Measurements from ENCODE around the gene CLIP2.
"Not testable (repeated sequence)": the region's sequence is repeated elsewhere in the genome, so short reads cannot be mapped to it uniquely, and the experiment has no call there.

CLIP2 gene

DNA sequence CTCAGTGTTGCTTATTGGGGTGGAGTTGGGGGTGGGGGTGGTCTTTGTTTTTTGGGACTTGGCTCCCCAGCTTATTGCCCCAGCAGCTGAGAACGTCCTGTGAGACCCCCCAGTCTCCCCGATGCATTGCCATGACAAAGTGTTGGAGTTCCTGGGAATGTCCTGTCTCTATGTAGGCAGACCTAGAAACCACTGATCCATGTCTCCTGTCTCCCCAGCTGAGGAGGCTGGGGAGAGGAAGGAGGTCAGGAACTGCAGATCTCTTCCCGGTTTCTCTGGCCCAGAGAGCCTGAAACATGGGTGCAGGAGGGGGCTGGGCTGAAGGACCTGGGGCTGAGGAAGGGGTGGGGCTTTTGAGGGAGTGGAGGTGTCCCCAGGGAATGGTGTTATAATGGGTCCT, 84.3 kb downstream of the CLIP2 start:
- H3K4me1 ChIP-seq (ENCODE audit: insufficient read depth, poor library complexity, severe bottlenecking), result no peaks in the 10 kb centered on the region
- TF ChIP-seq, protein P1, sequence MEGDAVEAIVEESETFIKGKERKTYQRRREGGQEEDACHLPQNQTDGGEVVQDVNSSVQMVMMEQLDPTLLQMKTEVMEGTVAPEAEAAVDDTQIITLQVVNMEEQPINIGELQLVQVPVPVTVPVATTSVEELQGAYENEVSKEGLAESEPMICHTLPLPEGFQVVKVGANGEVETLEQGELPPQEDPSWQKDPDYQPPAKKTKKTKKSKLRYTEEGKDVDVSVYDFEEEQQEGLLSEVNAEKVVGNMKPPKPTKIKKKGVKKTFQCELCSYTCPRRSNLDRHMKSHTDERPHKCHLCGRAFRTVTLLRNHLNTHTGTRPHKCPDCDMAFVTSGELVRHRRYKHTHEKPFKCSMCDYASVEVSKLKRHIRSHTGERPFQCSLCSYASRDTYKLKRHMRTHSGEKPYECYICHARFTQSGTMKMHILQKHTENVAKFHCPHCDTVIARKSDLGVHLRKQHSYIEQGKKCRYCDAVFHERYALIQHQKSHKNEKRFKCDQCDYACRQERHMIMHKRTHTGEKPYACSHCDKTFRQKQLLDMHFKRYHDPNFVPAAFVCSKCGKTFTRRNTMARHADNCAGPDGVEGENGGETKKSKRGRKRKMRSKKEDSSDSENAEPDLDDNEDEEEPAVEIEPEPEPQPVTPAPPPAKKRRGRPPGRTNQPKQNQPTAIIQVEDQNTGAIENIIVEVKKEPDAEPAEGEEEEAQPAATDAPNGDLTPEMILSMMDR (IDR thresholded peaks at IDR 0.05; ENCODE audit: poor library complexity, severe bottlenecking), result no peak
- no peak for ATAC-seq (ENCODE audit: low read depth)
- H3K27ac ChIP-seq (ENCODE audit: poor library complexity, severe bottlenecking), result no peak overlapping the region
- H3K36me3 ChIP-seq (ENCODE audit: low read depth), result no peaks in the 10 kb centered on the region; the same call in 1 of the 2 replicates
- H3K9me3 ChIP-seq (ENCODE audit: severe bottlenecking), result no peaks in the 10 kb centered on the region
- DNase-seq (ENCODE audit: low spot score), result no peak
- H3K4me3 ChIP-seq (ENCODE audit: severe bottlenecking), result no peak overlapping the region
- H3K27me3 ChIP-seq (ENCODE audit: insufficient read depth, poor library complexity, severe bottlenecking), result no peaks in the 10 kb centered on the region

DNA sequence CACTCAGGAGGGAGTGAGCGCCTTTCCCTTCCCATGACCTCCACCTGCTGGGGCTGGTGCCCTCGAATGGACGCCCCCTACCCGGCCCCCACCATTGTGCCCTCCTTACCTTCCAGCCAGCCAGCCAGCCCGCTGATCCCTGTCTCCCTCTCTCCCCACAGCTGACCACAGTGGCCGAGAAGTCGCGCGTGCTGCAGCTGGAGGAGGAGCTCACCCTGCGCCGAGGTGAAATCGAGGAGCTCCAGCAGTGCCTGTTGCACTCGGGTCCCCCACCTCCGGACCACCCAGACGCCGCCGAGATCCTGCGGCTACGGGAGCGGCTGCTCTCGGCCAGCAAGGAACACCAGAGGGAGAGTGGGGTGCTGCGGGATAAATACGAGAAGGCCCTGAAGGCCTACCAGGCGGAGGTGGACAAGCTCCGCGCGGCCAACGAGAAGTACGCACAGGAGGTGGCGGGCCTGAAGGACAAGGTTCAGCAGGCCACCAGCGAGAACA, 86.6 kb downstream of the CLIP2 start:
- DNase-seq (ENCODE audit: low spot score) (no peak), ATAC-seq (ENCODE audit: low read depth) (no peak)
- no peak overlapping the region for H3K27ac ChIP-seq (ENCODE audit: poor library complexity, severe bottlenecking)
- no peaks in the 10 kb centered on the region for H3K36me3 ChIP-seq (ENCODE audit: low read depth)
- TF ChIP-seq, protein P1 (IDR thresholded peaks at IDR 0.05; ENCODE audit: poor library complexity, severe bottlenecking), result no peak
- no peaks in the 10 kb centered on the region for H3K4me1 ChIP-seq (ENCODE audit: insufficient read depth, poor library complexity, severe bottlenecking)
- no peak overlapping the region for H3K4me3 ChIP-seq (ENCODE audit: severe bottlenecking)
- H3K9me3 ChIP-seq (ENCODE audit: severe bottlenecking), result no peaks in the 10 kb centered on the region
- H3K27me3 ChIP-seq (ENCODE audit: insufficient read depth, poor library complexity, severe bottlenecking), result no peaks in the 10 kb centered on the region

DNA sequence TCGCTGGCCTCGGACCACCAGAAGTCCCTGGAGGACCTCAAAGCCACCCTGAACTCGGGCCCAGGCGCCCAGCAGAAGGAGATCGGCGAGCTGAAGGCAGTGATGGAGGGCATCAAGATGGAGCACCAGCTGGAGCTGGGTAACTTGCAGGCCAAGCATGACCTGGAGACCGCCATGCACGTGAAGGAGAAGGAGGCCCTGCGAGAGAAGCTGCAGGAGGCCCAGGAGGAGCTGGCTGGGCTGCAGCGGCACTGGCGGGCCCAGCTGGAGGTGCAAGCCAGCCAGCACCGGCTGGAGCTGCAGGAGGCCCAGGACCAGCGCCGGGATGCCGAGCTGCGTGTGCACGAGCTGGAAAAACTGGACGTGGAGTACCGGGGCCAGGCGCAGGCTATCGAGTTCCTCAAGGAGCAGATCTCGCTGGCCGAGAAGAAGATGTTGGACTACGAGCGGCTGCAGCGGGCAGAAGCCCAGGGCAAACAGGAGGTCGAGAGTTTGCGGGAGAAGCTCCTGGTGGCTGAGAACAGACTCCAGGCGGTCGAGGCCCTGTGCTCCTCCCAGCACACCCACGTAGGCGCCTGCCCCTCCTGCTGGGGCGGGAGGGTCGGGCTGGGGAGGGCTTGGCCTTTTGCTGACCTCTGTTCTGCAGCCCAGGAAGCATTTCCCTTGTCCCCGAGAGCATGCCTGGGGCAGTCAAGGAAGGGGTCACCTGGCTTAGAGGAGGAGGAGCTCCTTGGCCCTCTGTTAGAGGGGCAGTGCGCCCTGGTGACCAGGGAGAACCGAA, 87.2 kb downstream of the CLIP2 start:
- Histone ChIP-seq H3K27ac (ENCODE audit: poor library complexity, severe bottlenecking) (no peak overlapping the region), H3K4me1 (ENCODE audit: insufficient read depth, poor library complexity, severe bottlenecking) (no peaks in the 10 kb centered on the region), H3K9me3 (ENCODE audit: severe bottlenecking) (no peaks in the 10 kb centered on the region), H3K36me3 (ENCODE audit: low read depth) (no peaks in the 10 kb centered on the region), H3K4me3 (ENCODE audit: severe bottlenecking) (no peak overlapping the region), H3K27me3 (ENCODE audit: insufficient read depth, poor library complexity, severe bottlenecking) (no peaks in the 10 kb centered on the region)
- DNase-seq (ENCODE audit: low spot score) (no peak), ATAC-seq (ENCODE audit: low read depth) (no peak)
- TF ChIP-seq, protein P1 (IDR thresholded peaks at IDR 0.05; ENCODE audit: poor library complexity, severe bottlenecking), result no peak

DNA sequence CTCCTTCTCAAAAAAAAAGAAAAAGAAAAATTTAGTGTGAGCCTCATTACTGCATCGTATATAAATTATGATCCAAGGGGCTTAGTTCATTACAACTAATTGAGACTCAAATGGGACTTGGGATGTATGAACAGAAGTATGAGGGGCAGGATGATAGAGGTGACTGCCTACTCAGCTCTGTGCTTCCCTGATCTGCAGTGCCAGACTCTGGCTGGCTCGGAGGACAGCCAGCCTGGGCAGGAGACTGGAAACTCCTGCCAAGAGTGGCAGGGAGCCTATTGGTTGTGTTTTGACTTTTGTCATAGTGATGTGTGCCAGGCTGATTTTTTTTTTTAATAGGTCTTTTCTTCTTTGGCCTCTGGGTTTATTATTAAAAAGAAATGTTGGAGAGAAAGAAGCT, 90.7 kb downstream of the CLIP2 start:
- TF ChIP-seq, protein P1 (IDR thresholded peaks at IDR 0.05; ENCODE audit: poor library complexity, severe bottlenecking), result no peak
- no peak for DNase-seq (ENCODE audit: low spot score)

DNA sequence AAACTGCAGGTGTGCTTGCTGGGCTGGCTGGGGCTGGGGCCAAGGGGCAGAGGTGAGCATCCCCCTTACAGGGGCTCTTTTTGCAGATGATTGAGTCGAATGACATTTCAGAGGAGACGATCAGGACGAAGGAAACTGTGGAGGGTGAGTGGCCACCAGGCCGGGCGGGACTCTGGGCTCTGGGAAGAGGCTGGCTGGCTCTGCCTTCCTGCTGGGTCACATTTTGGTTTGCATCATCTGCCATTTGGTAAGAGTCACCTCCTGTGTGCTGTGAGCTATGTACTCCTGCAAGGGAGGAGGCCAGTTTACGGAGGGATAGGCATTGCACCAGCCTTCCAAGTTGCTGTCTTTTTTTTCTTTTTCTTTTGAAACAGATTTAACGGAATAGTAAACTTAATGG, 91.5 kb downstream of the CLIP2 start:
- TF ChIP-seq, protein P1 (IDR thresholded peaks at IDR 0.05; ENCODE audit: poor library complexity, severe bottlenecking), result no peak
- H3K4me3 ChIP-seq (ENCODE audit: severe bottlenecking), result no peak overlapping the region
- H3K27me3 ChIP-seq (ENCODE audit: insufficient read depth, poor library complexity, severe bottlenecking), result no peaks in the 10 kb centered on the region
- H3K4me1 ChIP-seq (ENCODE audit: insufficient read depth, poor library complexity, severe bottlenecking), result no peaks in the 10 kb centered on the region
- no peak overlapping the region for H3K27ac ChIP-seq (ENCODE audit: poor library complexity, severe bottlenecking)
- H3K36me3 ChIP-seq (ENCODE audit: low read depth), result no peaks in the 10 kb centered on the region
- no peak for DNase-seq (ENCODE audit: low spot score)
- ATAC-seq (ENCODE audit: low read depth), result no peak
- no peaks in the 10 kb centered on the region for H3K9me3 ChIP-seq (ENCODE audit: severe bottlenecking)

More for the DNA sequence above, 90.7 kb downstream of the CLIP2 start:
- ATAC-seq (ENCODE audit: low read depth), result no peak
- Histone ChIP-seq H3K4me3 (ENCODE audit: severe bottlenecking) (no peak overlapping the region), H3K36me3 (ENCODE audit: low read depth) (no peaks in the 10 kb centered on the region), H3K4me1 (ENCODE audit: insufficient read depth, poor library complexity, severe bottlenecking) (no peaks in the 10 kb centered on the region), H3K9me3 (ENCODE audit: severe bottlenecking) (no peaks in the 10 kb centered on the region), H3K27me3 (ENCODE audit: insufficient read depth, poor library complexity, severe bottlenecking) (no peaks in the 10 kb centered on the region), H3K27ac (ENCODE audit: poor library complexity, severe bottlenecking) (no peak overlapping the region)

DNA sequence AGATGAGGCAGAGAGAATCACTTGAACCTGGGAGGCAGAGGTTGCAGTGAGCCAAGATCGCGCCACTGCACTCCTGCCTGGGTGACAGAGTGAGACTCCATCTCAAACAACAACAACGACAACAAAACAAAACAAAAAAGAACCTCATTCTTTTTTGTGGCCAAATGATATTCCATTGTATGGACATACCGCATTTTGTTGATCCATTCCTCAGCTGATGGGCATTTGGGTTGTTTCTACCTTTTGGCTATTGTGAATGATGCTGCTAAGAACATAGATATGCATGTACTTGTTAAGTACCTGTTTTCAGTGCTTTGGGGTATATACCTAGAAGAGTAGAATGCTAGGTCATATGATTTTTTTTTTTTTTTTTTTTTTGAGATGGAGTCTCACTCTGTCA, 94.9 kb downstream of the CLIP2 start:
- H3K4me1 ChIP-seq (ENCODE audit: insufficient read depth, poor library complexity, severe bottlenecking); H3K9me3 ChIP-seq (ENCODE audit: severe bottlenecking); DNase-seq (ENCODE audit: low spot score); H3K4me3 ChIP-seq (ENCODE audit: severe bottlenecking); H3K27ac ChIP-seq (ENCODE audit: poor library complexity, severe bottlenecking); ATAC-seq (ENCODE audit: low read depth); H3K36me3 ChIP-seq (ENCODE audit: low read depth); H3K27me3 ChIP-seq (ENCODE audit: insufficient read depth, poor library complexity, severe bottlenecking): not testable (repeated sequence)

DNA sequence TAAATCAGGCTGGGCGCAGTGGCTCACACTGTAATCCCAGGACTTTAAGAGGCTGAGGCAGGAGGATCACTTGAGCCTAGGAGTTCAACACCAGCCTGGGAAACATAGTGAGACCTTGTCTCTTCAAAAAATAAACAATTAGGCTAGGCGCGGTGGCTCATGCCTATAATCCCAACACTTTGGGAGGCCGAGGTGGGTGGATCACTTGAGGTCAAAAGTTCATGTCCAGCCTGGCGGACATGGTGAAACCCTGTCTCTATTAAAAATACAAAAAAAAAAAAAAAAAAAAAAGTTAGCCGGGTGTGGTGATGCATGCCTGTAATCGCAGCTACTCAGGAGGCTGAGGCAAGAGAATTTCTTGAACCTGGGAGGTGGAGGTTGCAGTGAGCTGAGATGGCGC, 95.6 kb downstream of the CLIP2 start:
- not testable (repeated sequence) for H3K36me3 ChIP-seq (ENCODE audit: low read depth); H3K4me3 ChIP-seq (ENCODE audit: severe bottlenecking); DNase-seq (ENCODE audit: low spot score); ATAC-seq (ENCODE audit: low read depth); H3K27me3 ChIP-seq (ENCODE audit: insufficient read depth, poor library complexity, severe bottlenecking); H3K27ac ChIP-seq (ENCODE audit: poor library complexity, severe bottlenecking); H3K9me3 ChIP-seq (ENCODE audit: severe bottlenecking); H3K4me1 ChIP-seq (ENCODE audit: insufficient read depth, poor library complexity, severe bottlenecking)

Measured in RWPE2 (cell line).